ENCODE data around the gene SULF2.
"Not testable (repeated sequence)": the region's sequence is repeated elsewhere in the genome, so short reads cannot be mapped to it uniquely, and the experiment has no call there.

The SULF2 gene

DNA sequence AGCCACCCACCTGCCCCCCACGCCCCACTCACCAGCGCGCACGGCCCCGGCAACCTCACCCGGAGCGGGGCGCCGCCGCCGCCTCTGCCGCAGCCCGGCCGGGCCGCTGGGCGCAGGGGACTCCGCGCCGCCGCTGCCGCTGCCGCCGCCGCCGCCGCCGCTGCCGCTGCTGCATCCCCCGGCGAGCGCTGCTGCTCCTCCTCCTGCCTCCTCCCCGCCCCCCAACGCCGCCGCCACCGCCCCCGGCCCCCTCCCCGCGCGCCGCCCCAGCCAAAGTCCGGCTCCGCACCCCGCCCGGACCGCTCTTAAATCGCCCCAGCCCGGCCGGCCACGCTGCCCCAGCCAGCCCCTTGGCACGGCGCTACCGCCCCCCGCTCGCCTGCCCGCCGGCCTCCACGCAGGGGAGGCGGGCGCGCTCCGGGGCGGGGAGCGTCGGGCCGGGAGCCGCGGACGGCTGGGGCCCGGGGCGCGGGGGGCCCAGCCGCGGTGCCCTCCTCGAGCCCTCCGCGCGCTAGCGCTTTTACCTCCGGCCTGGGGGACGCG is at the start of gene SULF2:
TSS of gene SULF2 (minus strand) at position 171 of the 543 bp plus-strand sequence. CDS start 28,118 bp downstream, outside the sequence.
- peak in 6 of 58 donors; percentile 6 to 21 (median 13) for DNase-seq

DNA sequence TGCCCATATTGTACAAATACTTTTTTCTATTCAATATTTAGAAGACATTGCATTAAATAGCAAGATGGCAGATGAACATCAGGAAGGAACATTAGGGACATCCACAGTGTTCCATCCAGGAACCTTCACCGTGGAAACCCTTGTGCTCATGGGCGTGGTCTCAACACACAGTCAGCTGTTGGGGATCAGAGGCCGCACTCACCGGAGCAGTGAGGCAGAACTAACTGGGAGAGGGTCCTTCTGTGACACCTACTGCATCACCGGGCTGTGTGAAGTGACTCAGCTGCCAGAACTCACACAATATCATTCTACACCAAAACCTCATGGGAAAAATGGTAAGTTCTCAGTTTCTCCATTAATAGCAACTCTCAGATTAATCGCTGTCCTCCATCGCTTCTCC is 46.4 kb upstream of the SULF2 start:
- DNase-seq: not testable (repeated sequence)

DNA sequence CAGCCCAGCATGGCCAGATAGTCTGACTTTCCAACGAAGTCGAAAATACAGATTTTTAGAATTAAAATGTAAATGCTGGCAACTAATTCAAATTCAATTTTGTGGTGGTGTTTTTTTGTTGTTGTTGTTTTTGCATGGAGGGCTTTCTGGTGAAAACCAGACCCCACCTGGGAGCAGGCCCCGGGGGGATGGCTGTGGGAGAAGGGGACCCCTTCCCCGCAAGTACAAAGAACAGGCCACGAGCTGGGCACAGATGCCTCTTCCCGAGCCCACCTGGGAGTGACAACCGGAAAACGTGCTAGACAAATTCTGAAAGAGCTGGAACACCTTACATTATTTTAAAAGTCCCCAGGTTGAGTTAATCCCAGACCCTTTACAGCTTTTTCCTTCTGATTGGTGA is 41.4 kb upstream of the SULF2 start:
- not testable (repeated sequence) for DNase-seq

DNA sequence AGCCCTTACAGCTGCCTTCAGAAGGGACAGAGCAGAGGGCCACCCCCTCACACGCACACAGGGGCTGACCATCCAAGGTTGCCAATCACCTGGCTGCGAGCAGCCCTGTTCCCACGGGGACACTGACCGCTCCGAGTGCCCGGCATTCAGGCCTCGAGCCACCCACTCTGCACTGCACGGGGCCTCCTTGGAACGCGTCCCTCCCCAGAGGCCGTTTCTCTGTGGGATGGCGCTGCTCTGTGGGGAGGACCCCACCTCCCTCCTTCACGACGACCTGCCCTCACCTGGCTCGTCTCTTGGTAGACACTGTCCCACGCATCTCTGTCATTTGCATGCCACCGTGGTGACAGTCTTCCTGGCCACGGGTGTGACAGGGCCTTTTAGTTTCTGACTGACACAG is 40.7 kb upstream of the SULF2 start:
- not testable (repeated sequence) for DNase-seq

DNA sequence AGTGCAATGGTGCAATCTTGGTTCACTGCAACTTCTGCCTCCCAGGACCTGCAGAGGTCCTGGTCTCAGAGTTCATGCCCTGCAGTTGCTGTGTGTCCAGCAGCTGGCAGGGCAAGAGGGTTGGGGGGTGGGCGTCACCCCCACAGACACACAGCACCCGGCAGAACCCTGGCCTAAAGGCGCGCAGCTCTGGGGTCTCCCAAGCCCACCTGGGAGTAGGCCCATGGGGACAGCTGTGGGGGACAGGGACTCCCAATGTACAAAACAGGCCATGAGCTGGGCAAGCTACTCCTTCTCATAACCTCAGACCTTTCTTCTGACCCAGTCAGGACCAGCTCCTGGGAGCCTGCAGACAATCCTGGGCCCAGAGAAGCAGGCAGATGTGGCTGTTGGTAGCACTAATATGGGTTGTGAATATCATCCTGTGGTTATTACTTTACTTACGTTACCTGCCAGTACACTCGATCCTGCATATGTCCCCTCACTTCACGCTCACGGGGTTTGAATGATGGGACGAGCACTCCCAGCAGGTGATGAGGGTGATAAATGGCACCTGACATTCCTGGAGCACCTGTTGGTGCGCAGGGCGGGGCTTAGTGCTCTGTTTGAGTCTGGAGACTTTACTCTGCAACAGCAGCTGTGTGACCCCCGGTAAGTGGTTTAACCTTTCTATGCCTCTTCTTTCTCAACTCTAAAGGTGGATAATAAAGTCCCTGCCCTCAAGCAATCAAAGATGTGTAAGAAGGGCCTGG is 39.9 kb upstream of the SULF2 start:
- no peak for DNase-seq

DNA sequence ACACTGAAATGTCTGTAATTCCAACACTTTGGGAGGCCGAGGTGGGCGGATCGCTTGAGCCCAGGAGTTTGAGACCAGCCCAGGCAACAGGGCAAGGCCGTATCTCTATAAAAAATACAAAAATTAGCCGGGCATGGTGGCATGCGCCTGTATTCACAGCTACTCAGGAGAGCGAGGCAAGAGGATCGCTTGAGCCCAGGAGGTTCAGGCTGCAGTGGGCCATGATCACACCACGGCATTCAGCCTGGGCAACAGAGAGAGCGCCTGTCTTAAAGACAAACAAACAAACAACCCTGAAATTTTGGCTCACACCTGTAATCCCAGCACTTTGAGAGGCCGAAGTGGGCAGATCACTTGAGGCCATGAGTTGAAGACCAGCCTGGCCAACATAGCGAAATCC is 38.7 kb upstream of the SULF2 start:
- not testable (repeated sequence) for DNase-seq

DNA sequence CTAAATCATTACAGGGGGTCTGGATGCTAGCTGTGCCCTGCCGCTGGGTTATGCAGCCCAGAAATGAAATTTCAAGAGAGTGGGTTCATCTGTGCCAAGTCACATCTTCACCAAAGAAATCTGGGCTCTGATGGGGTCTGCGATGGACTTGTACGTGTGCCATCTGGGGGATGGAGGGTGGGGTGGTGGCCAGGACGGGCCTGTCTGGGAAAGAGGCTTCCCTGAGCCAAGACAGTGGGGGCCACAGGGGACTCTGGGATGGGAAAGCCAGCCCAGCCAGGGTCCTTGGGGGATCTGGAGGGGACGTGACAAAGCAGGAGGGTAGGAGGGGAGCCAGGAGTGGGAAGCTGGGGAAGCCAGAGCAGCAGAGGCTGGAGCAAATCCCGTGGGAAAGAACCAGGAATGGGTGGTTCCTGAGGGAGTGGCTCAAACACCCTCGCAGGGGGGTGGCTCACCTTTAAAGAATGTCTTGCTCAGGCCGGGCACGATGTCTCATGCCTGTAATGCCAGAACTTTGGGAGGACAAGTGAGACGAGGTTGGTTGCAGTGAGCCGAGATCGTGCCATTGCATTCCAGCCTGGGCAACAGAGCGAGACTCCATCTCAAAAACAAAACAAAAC is 36.3 kb upstream of the SULF2 start:
- no peak for DNase-seq

DNA sequence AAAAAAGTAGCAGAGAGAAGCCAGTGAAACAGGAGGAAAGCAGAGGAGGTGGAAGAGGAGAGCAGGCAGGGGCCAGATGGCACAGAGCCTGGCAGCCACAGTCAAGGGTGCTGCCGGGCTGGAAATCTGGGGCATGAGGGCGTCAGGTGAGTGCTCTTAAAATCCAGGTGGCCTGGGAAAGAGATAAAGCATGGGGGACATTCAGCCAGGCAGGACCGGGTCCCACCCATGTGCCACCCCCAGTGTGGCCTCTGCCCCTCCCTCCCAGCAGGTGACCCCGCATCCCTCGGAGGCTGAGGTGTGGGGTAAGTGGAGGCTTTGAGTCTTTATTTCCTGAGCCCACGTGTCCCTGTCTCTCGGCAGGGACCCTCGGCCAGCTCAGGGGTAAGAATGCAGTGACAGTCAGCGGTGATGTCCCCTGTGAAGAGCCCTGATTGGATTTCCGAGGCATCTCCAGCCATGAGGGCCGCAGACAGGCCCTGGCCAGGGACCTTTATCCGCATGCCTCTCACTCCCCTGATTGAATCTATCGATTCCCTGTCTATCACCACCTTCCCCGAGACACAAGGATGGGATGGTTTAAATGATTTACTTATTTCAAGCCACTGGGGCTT is 33.8 kb upstream of the SULF2 start:
- DNase-seq: no peak

DNA sequence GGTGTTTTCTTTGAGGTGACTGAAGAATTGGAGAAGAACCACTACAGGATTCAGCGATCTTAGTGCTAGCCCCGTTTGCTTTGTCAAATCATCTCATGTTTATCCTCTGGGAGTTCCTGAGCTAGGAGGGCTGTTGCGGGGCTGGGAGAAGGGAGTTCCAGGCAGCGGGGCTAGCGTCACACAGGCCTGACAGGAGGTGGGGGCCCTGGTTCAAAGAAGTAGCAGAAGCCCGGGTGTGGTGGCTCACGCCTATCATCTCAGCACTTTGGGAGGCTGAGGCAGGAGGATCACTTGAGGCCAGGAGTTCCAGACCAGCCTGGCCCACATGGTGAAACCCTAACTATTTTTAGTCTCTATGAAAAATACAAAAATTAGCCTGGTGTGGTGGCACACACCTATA is 33.2 kb upstream of the SULF2 start:
- DNase-seq: no peak

DNA sequence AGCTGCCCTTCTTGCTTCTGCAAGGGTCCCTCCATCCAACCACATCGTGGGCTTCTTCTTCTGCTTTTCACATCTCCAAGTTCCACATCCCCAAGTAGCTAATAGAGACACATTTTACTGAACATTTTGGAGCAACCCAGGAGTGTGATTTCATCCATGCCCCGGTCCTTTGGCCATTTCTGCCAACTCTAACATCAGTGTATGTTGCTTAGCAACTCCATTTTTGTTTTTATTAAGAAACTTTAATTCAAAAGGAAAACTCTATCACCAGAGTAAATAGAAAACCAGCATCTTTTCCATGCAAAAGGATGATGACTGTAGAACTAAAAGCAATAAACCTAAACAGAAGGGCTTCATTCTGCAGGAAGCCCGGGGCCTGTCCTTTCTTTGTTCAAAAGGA is 32.7 kb upstream of the SULF2 start:
- DNase-seq: no peak

DNA sequence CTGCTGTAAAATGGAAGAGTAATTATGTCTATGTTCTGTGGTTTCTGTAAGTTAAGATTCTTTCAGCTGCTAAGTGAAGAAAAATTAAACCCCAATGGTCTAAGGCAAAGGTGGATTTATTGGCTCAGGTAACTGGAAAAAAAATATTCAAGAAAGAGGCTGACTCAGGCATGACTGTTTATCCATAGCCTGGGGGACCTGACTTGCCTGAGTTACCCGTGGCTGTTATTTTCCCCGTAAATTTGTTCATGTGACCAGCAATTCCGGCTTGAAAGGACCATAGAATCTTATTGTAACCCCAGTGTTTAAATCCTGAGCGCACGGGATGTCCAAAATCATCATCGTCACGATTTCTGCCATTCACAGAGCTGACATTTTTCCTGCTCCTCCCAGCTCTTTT is 32.3 kb upstream of the SULF2 start:
- DNase-seq: no peak

DNA sequence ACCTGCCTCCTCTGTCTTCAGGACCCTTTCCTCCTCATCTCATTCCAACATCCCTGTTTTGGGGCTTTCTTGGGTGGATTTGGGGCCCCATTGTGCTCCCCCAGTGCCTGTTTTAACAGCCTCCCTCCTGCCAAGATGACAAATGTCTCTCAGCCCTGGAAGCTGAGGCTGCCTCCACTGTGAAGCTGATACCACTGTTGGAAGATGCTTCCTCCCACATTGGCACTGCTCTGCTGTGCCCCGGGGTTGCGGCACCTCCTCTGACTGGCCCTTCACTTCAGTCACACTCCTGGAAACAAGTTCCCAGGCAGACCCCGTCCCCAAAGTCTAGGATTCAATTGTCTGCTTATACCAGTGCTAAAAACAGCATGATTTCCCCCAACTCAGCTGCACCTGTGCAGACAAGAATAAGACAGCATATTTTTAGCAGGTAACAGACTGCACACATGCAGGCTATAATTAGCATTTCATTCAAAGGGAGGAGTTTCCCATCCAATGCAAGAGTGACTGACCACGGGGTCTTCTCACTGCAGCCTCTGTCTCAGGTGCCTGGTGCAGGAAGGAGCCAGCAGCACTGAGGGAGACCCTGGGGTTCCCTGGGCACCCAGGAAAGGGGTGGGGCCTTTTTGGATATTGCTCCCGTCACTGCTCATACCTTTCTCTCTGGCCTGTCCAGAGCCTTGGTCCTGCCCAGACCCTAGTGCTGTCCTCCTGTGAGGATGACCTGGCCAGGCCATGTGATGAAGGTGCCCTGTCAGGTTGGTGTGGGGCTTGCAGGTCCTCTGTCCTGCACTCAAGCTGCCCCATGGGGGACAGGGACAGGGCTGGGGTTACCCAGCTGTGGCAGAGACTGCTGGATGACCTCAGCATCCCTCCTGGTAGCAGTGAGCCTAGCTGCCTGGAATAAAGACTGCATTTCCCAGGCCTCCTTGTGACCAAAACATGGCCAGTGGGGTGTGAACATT is 31.5 kb upstream of the SULF2 start:
- DNase-seq: no peak

DNA sequence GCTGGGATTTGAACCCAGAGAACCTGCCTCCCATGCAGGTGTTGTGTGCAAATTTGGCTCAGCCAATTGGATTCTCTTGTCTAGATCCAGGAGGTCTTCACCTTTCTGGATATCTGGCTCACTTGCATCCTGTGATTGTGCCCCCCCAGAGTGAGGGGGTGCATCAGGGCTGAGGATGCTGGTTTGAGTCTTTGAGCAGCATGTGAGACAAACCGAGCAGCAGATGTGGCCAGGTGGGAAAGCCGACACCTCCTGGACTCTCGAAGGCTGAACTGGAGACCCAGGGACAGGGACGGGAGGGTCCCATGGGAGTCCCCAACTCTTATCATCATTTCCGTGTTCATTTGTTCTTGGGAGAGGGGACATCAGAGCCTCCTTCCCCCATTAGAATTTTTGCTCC is 30.6 kb upstream of the SULF2 start:
- no peak for DNase-seq

DNA sequence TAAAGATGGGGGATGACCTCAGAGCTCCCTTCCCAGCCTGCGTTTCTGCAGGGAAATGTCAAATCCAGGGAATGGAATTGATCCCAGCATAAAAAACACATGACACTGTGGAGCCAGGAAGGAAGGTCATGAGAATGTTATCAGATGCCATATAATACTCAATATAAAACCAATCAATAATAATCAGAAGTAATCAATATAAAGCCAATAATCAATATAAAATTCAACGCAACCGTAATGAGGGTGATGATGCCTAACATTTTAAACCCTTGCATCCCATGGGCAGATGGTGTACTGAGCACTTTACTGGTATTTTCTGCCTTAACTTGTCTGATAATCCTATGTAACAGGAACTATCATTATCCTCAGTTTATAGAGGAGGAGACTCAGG is 30.1 kb upstream of the SULF2 start:
- no peak for DNase-seq

DNA sequence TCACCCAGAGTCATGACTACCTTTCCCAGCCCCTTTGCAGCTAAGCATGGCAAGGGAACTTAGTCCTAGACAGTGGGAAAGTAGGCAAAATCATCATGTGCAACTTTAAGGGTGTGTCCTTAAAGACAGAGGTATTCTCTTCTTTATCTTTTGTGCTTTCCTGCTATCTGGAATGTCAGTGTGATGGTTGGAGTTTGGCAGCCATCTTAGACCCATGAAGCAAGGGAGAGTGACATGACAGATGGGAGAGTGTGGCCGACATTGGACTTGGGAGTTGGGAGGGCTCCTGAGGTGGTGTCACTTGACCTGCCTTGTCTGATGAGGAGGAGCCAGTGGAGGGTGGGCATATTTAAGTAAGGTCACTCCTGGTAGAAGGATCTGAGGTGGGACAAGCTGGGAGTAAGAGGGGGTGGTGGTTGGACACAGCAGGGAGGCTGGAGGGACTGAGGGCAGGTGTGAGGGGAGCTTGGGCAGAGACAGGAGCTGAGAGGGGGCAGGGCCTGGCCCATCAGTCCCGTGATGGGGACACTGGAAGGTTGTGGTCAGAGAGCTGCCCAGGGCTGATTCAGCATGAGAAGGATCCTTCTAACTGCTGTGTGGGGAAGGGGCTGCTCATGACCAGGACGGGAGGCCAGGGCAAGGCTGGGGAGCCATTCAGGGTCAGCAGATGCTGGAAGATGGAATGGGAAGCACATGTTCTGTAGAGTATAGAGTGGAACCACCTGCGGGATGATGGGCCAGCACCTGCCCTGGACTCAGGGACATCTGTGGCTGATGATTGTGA is 29.5 kb upstream of the SULF2 start:
- DNase-seq: no peak

DNA sequence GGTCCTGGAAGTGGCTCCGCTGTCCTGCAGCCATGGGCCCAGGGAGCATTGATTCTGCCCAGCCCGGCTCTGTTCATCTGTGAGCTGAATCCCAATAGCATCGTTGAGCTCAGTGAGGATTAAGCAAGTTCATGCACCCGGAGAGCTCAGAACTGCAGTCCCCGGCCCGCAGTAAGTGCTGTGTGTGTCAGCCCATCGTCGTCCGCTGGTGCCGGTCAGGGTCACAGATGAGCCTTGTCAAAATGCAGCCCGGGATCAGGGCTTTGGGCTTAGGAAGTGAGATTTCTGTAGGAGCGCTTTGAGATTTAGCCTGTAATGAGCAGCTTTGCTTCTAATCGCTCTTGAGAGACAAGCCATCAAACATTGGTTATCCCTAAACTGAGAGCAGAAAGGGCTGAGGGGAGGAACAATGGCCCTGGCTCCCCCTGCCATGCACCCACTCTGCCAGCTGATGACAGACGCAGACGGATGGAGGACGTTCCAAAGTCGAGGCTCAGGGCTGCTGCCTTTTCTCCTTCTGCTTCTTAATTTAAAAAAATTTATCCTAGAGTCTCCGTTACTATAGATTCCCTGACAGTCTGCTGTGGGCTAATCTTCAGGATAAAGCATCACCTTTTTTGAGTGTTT is 25.6 kb upstream of the SULF2 start:
- DNase-seq: no peak

DNA sequence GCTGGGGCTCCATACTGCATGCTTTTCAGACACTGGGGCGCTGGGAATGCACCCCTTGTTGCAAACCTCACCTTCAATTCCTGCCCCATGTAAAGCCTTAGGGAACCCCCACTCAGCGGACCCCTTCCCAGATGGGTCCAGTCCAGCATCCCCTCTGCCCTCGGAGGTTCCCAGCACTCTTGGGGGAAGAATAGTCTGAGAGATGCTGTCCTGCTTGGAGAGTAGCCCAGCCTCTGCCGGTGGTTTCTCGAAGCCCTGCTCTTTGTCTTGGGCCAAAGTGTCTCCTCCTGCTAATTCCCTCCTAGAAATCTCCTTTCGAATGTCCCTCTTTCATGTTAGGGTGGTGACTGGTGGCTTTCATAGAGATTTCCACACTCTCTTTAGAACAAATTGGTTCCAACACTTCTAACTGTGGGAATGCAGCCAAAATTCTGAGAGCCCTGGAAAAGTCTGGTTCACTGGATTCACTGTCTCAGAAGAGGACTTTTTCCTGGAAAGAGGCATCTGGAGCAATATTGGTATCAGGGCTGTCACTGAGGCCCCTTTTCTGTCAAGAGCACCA is 24.9 kb upstream of the SULF2 start:
- peak in 6 of 58 donors; percentile 1 to 50 (median 16) for DNase-seq

DNA sequence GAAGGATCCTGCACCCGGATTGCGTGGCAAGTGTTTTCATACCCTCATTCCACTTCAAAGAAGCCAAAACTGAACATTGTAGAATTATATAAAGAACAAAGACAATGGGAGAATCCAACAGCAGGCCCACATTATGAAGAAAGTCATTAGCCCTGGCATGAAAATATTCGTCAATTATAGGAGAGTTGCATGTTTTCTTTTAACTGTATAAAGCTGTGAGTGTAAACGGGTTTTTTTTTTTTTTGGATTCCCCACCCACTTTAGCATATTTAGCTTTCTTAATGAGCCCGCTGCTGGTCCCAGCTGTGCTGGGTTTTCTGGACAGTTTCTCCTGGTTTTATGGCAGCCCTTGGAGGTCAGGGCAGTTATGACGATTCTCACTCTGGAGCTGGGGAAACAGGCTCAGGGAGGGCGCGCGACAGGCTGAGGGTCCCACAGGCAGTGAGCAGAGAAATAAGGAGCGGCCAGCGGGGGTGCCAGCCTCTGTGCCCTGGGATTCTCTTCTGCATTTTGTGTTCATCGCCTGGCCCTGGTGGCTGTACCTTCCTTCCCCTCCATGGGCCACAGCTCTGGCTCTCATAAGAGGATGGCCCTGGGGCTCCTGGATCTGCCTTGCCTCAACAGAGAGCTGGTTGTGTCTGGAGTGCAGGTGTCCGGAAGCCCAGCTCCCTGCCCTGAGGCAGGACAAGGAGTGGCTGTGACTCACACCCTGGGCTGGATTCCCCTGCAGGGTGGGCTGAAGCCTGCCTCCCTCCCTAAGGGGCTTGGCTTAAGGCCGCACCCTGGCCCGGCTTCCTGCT is 24.1 kb upstream of the SULF2 start:
- DNase-seq: no peak

DNA sequence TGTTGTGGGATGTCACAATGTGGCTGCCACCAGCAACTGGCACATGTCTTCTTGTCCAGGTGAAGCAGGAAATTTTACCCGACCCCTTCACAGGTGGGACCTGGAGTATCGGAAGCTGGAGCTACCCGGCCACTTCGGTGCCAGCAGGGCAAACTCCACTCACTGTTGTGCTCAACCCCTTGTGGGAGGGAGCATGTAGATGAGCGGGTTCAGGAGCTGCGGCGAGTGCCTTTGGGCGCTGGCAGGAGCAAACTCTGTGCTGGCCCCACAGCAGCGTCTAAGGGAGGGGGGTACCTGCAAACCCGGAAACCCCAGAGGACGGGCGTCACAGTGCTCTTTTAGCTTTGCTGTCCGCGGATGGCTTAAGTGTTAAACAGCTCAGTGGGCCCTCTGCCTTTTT is 20.7 kb upstream of the SULF2 start:
- no peak for DNase-seq

Data from anterior cingulate cortex (tissue), 58 donors.